Brain microvascular endothelial cell (primary cell): ENCODE results near the gene FOXN4.

Experiments used
- DNase-seq: peaks from one replicate; pipeline ENCODE4 v3.0.0-alpha.2; 2020
- H3K27ac ChIP-seq: fragments of 250-450 bp; sonication (Bioruptor Pico); 2 replicates; pipeline ENCODE4 v1.5.1; 2020; ENCODE audit warnings: mild to moderate bottlenecking, moderate library complexity
- H3K27me3 ChIP-seq: fragments of 250-450 bp; sonication (Bioruptor Pico); replicated peaks from 2 replicates; pipeline ENCODE4 v1.5.1; 2020; ENCODE audit warnings: mild to moderate bottlenecking
- H3K36me3 ChIP-seq: fragments of 250-450 bp; sonication (Bioruptor Pico); replicated peaks from 2 replicates; pipeline ENCODE4 v1.5.1; 2020; ENCODE audit warnings: mild to moderate bottlenecking
- H3K4me3 ChIP-seq: 2 replicates; pipeline ENCODE4 v1.5.1; 2011; ENCODE audit warnings: low read depth, mild to moderate bottlenecking, control low read depth, low read length, moderate library complexity
- CTCF ChIP-seq: IDR thresholded peaks from 2 replicates; pipeline ENCODE4 v1.5.1; 2011; ENCODE audit warnings: low read depth, mild to moderate bottlenecking, moderate library complexity, low read length, control low read depth, inconsistent platforms; ENCODE audit errors: missing control alignments
- in situ Hi-C: cut with HindIII; loops from 2 replicates; pipeline ENCODE4 v1.10.0; 2017; ENCODE audit warnings: low sequenced_read_pairs, low pct_ligation_motif_present

The FOXN4 gene

GRCh38 chr12:109310247-109311125, 1.4 kb upstream of the FOXN4 start:
- in situ Hi-C loops = no loop called here
- no peaks in the 10 kb centered on the region for H3K36me3 ChIP-seq
- H3K4me3 ChIP-seq = no peak overlapping the region
- no peak for DNase-seq
- no peak overlapping the region for H3K27ac ChIP-seq
- TF ChIP-seq CTCF = no peak
- peaks cover 52% of the 10 kb centered on the region for H3K27me3 ChIP-seq

DNA sequence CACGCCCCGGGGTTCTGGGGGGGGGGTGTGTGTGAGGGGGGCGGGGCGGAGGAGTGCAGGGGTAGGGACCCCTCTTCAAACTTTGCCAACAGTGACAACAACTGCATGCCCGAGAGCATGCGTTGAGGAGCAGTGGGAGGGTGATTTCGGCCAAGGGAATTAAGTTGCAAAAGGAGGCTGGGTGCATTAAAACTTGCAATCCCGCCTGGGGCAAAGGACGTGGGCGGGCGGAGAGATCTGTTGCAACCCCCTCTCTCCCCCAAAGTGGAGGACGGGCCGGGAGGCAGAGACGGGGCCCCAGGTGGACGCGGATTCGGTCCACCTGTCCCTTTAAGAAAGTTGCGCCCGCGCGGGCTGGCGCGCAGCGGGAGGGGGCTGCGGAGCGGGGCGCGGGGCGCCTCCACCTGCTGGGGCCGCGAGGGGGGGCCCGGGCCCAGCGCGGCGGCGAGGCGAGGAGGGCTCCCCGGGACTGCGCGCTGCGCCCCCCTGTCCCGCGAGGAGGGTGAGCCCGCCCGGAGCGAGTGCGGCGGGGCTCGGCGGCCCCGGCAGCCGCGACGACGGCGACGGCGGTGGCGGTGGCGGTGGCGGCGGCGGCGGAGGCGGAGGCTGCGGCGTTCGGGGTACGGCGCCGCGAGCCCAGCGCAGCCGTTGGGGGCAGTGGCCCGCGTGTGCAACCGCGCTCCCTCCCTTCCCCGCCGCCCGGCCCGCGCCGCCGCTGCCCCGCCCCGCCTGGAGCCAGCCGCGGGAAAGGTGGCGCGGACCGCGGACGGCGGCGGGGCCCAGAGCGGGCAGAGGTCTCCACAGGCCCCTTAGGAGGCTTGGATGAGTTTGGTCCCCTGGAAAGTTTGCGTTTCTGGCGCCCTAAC, 530 bp upstream of the FOXN4 start:
- in situ Hi-C loops = no loop called here
- H3K27me3 ChIP-seq = peaks cover 54% of the 10 kb centered on the region
- DNase-seq = no peak
- H3K36me3 ChIP-seq = no peaks in the 10 kb centered on the region
- TF ChIP-seq CTCF = no peak
- H3K27ac ChIP-seq = no peak overlapping the region
- no peak overlapping the region for H3K4me3 ChIP-seq

- in situ Hi-C loops = no loop called here
- TF ChIP-seq CTCF = no peak
- H3K27me3 ChIP-seq = peaks cover 54% of the 10 kb centered on the region
Observed at GRCh38 chr12:109307051-109307450, 2.0 kb downstream of the FOXN4 start.

GRCh38 chr12:109305547-109305946, 3.5 kb downstream of the FOXN4 start:
- Histone ChIP-seq H3K36me3 (no peaks in the 10 kb centered on the region), H3K4me3 (no peak overlapping the region), H3K27ac (no peak overlapping the region), H3K27me3 (peaks cover 42% of the 10 kb centered on the region)
- no peak for DNase-seq
- TF ChIP-seq CTCF = no peak
- in situ Hi-C loops = no loop called here

More at GRCh38 chr12:109307051-109307450, 2.0 kb downstream of the FOXN4 start:
- DNase-seq = no peak
- Histone ChIP-seq H3K4me3 (no peak overlapping the region), H3K27ac (no peak overlapping the region), H3K36me3 (no peaks in the 10 kb centered on the region)

- Histone ChIP-seq H3K27me3 (peaks cover 33% of the 10 kb centered on the region), H3K36me3 (no peaks in the 10 kb centered on the region), H3K4me3 (no peak overlapping the region), H3K27ac (no peak overlapping the region)
- TF ChIP-seq CTCF = no peak
- no peak for DNase-seq
- in situ Hi-C loops = no loop called here
Observed at GRCh38 chr12:109304485-109304884, 4.6 kb downstream of the FOXN4 start.
